Thyroid gland (tissue), 4 donors: Measurements from ENCODE around the gene RAC2. TPM values are rescaled to one million over a fixed set of nuclear protein-coding genes. Genes with fewer than 3 reads are reported as not detected.
A peak's percentile ranks its signal among the peaks of the same experiment; 100 is the strongest.

Experiments used
- DNase-seq, 2 donors: peaks; one replicate each; pipeline ENCODE4 v3.0.0-alpha.2; 2019
- H3K27ac ChIP-seq, 3 donors: fragments of 200-600 bp; sonication (generic); 1 replicate in 2 of 3; 2 replicates in 1 of 3; pipeline ENCODE4 v1.5.1; 2016 to 2019; ENCODE audit warnings: mild to moderate bottlenecking in 1 of 3, moderate library complexity in 1 of 3
- H3K27me3 ChIP-seq: fragments of 200-600 bp; sonication (generic); one replicate; pipeline ENCODE4 v1.5.1; 2019
- H3K36me3 ChIP-seq, 2 donors: fragments of 200-600 bp; sonication (generic); one replicate each; pipeline ENCODE4 v1.5.1; 2016 to 2019
- H3K4me1 ChIP-seq, 2 donors: fragments of 200-600 bp; sonication (generic); one replicate each; pipeline ENCODE4 v1.5.1; 2017 to 2019
- H3K4me3 ChIP-seq, 3 donors: fragments of 200-600 bp; sonication (generic); replicated peaks in 1 of 3; 1 replicate in 2 of 3; 2 replicates in 1 of 3; pipeline ENCODE4 v1.5.1; 2016; ENCODE audit warnings: mild to moderate bottlenecking in 1 of 3
- H3K9me3 ChIP-seq: fragments of 200-600 bp; sonication (generic); one replicate; pipeline ENCODE4 v1.5.1; 2017
- POLR2A ChIP-seq, 2 donors: fragments of 450-650 bp; IDR thresholded peaks; one replicate each; pipeline ENCODE4 v1.6.1; 2017; ENCODE audit warnings: antibody characterized with exemption in 2 of 2, mild to moderate bottlenecking in 2 of 2, moderate library complexity in 1 of 2
- WGBS, 2 donors: methylation state at CpG; one replicate each; pipeline ENCODE4 v1.1.5; 2017; 5-methylcytosine and 5-hydroxymethylcytosine counted together
- intact Hi-C: fragments of 100-400 bp; cut with DNase I; formaldehyde crosslinking; loops from one replicate; pipeline ENCODE4 v1.15.1; 2023
- total RNA-seq, 4 donors: library from RNA; depleted of rRNA; stranded (reverse); fragments of >200 nt; gene quantifications; one replicate each; pipeline ENCODE4 v1.2.3, GENCODE V29; 2016
- TF ChIP-seq, protein P1 (sequence below), 6 experiments: fragments of 200-600 bp in 3 of 6; fragments of 450-650 bp in 3 of 6; sonication (generic) in 3 of 6; IDR thresholded peaks; one replicate each; pipeline ENCODE4 v1.5.1; 2016 to 2019; ENCODE audit warnings: antibody characterized with exemption in 6 of 6, mild to moderate bottlenecking in 2 of 6, inconsistent platforms in 1 of 6, moderate library complexity in 1 of 6

RAC2 gene
- total RNA-seq, 4 donors from 2014 or later = 3.6 to 6.0 (median 4.6) TPM

DNA sequence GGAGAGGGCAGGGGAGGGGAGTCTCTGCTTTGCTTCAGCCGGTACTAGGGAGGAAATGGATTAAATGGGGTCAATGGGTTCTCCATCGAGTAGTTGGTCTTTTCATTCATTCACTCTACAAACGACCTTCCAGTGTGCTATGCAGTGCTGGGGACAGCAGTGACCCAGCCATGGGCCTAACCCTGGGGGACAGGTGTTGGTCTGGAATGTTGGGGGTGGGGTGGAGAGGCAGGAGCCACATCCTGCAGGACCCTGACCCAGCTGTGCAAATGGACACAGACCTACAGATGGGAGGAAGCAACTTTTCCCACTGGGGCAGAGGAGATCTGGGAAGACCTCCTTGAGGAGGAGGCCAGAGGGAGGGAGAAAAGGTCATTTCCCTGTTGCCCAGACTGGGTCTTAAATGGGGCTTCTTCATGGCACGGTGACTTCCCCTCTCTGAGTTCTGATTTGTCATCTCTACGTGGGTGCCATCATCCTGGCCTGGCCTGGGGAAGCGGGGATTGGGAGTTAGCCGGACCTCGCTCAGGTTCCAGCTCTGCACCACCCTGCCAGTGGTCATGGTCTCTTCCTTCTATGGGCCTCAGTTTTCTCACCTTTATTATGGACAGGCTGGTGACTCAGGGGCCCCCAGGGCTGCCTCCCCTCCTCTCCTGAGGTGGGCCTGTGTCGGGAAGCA lies 40.2 kb upstream of the RAC2 start:
- DNase-seq = no peak
- 62 to 63% methylated on average over 9 of the region's 9 CpGs for WGBS, 2 donors
- Histone ChIP-seq H3K9me3 (no peaks in the 10 kb centered on the region), H3K4me1 (no peaks in the 10 kb centered on the region), H3K36me3 (no peaks in the 10 kb centered on the region), H3K27ac (no peak overlapping the region), H3K27me3 (no peaks in the 10 kb centered on the region), H3K4me3 (no peak overlapping the region)
- no peak for TF ChIP-seq POLR2A (IDR thresholded peaks at IDR 0.05)
- TF ChIP-seq, protein P1, sequence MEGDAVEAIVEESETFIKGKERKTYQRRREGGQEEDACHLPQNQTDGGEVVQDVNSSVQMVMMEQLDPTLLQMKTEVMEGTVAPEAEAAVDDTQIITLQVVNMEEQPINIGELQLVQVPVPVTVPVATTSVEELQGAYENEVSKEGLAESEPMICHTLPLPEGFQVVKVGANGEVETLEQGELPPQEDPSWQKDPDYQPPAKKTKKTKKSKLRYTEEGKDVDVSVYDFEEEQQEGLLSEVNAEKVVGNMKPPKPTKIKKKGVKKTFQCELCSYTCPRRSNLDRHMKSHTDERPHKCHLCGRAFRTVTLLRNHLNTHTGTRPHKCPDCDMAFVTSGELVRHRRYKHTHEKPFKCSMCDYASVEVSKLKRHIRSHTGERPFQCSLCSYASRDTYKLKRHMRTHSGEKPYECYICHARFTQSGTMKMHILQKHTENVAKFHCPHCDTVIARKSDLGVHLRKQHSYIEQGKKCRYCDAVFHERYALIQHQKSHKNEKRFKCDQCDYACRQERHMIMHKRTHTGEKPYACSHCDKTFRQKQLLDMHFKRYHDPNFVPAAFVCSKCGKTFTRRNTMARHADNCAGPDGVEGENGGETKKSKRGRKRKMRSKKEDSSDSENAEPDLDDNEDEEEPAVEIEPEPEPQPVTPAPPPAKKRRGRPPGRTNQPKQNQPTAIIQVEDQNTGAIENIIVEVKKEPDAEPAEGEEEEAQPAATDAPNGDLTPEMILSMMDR (IDR thresholded peaks at IDR 0.05) = no peak
- intact Hi-C loops = no loop called here

DNA sequence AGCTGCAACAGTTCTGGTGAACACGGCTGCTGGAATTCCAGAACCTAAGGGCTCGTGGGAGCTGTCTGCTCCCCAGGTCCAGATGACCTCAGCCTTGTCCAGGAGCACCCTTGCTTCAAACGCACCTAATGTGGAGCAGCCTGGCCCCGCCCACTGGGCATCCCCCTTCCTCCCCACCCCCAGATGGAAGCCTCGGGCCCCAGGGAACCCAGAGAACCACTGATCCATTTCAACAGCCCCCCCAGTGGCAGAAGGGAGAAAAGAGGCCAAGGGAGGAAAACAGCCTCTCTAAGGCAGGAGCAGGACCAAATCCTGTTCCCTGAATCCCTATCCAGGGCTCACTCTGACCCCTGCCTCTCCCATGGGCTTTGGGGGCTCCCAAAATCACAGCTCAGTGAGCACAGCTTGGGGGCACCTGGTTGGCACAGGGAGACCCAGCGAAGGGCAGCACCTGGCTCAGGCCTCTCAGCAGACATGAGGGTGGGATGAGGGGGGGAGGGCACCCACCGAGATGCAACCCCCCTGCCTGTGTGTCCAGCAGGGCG lies 39.4 kb upstream of the RAC2 start:
- TF ChIP-seq, protein P1 (IDR thresholded peaks at IDR 0.05) = no peak
- no peak for TF ChIP-seq POLR2A (IDR thresholded peaks at IDR 0.05)
- Histone ChIP-seq H3K27ac (no peak overlapping the region), H3K27me3 (no peaks in the 10 kb centered on the region), H3K4me1 (no peaks in the 10 kb centered on the region), H3K4me3 (no peak overlapping the region), H3K9me3 (no peaks in the 10 kb centered on the region), H3K36me3 (no peaks in the 10 kb centered on the region)
- DNase-seq = no peak
- intact Hi-C loops = no loop called here
- 45 to 54% methylated on average over 5 to 7 of the region's 8 CpGs for WGBS, 2 donors

DNA sequence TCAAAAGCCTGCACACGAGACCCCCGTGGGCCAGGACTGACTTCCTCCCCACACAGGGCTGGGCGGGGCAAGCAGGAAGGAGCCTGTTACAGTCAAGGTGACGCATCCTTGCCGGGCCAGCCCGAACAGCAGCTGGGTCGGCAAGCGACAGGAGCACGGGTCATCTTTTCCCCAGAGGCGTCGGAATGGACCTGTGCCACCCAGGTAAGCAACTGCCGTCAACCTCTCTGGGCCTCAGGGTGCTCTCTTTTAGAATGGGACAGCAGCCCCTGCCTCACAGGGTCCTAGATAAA lies 38.3 kb upstream of the RAC2 start, which contains the start of gene CYTH4:
Gene CYTH4, plus strand, starts transcription at position 124 of the 293 bp plus-strand sequence. Its CDS starts 62 bp downstream, at position 186.
- TF ChIP-seq, protein P1 (IDR thresholded peaks at IDR 0.05) = no peak
- no peak for TF ChIP-seq POLR2A (IDR thresholded peaks at IDR 0.05)
- intact Hi-C loops = no loop called here
- H3K4me1 ChIP-seq = no peaks in the 10 kb centered on the region
- H3K9me3 ChIP-seq = no peaks in the 10 kb centered on the region
- peak; percentile 14 to 27 for DNase-seq
- H3K27me3 ChIP-seq = no peaks in the 10 kb centered on the region
- no peaks in the 10 kb centered on the region for H3K36me3 ChIP-seq
- H3K27ac ChIP-seq = no peak within 1 kb of the TSS
- WGBS, 2 donors = 34 to 51% methylated on average over 12 of the region's 12 CpGs
- H3K4me3 ChIP-seq = no peak within 1 kb of the TSS

DNA sequence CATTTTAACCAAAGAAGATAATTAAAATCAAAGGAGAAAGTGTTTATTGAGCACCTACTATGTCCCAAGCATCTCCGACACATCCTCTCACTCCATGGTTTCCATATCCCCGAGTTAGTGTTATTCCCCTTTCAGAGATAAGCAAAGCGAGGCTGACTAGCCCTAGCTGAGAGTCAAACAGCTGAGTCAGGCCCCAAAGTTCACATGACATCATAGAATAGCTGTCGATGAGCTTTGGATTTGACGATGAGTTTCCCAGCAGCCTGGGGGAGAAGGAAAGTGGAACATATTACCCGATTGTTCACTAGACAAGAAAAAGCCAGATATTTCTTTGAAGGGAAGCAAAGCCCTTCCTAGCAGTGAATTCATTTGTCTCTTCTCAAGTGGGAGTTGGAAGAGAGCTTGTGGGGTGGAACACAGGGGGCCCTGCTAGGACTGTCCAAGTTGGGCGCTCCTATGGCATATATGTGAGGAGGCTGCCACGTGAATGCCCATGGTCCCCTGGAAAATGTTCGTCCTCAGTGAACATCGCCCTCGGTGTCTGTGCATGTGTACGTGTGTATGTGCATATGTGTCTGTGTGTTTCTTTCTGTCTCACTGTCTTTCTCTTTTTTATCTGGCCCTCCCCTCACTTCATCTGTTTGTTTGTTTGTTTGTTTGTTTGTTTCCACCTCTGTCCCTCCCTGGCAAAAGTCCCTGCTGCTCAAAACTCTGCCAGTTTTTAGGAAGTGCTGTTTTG lies 37.7 kb upstream of the RAC2 start:
- 79 to 84% methylated on average over 12 of the region's 12 CpGs for WGBS, 2 donors
- no peak for DNase-seq
- Histone ChIP-seq H3K27ac (no peak overlapping the region), H3K4me1 (no peaks in the 10 kb centered on the region), H3K27me3 (no peaks in the 10 kb centered on the region), H3K4me3 (no peak overlapping the region), H3K9me3 (no peaks in the 10 kb centered on the region), H3K36me3 (no peaks in the 10 kb centered on the region)
- intact Hi-C loops = no loop called here
- TF ChIP-seq, protein P1 (IDR thresholded peaks at IDR 0.05) = no peak
- TF ChIP-seq POLR2A (IDR thresholded peaks at IDR 0.05) = no peak

DNA sequence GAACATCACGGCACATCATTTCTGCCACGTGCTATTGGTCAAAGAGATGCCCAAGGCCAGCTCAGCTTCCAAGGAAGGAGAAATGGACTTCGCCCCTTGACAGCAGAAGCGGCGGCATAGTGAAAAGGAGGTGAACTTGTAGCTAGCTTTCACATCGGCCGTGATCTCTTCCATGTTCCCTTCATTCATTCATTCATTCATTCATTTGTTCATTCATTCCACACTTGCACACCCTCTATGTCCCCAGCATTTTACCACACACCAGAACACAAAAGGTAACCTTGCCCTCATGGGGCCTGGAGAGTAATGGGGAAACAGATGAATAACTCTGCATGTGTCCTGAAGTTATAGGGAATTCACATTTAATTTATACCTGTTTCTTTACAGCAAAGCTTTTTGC lies 37.1 kb upstream of the RAC2 start:
- intact Hi-C loops = no loop called here
- no peak for DNase-seq
- Histone ChIP-seq H3K4me3 (no peak overlapping the region), H3K27ac (no peak overlapping the region), H3K27me3 (no peaks in the 10 kb centered on the region), H3K9me3 (no peaks in the 10 kb centered on the region), H3K36me3 (no peaks in the 10 kb centered on the region), H3K4me1 (no peaks in the 10 kb centered on the region)
- 93 to 96% methylated on average over 6 to 7 of the region's 7 CpGs for WGBS, 2 donors
- TF ChIP-seq, protein P1 (IDR thresholded peaks at IDR 0.05) = no peak
- TF ChIP-seq POLR2A (IDR thresholded peaks at IDR 0.05) = no peak
